Measurements from ENCODE around the gene DNAJC10. TPM values are rescaled to one million over a fixed set of nuclear protein-coding genes. Genes with fewer than 3 reads are reported as not detected.

DNAJC10 gene
- total RNA-seq, 2 experiments from 2014 or later = 117 to 227 TPM

DNA sequence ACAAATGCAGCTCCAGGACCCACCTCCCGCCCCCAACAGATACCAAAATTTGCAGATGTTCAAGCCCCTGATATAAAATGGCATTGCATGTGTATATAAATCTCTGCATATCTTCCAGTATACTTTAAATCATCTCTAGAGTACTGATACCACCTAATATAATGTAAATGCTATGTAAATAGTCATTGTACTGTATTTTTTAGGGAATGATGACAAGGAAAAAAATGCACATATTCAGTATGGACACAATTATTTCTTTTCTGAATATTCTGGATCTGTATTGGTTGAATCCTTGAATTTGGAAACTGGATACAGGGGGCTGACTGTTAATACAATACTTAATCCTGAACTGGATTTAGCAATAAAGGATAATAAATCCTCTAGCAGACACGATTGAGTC is 82.7 kb downstream of the DNAJC10 start:
- POLR2A ChIA-PET = interaction anchor here (0.5 kb wide), 1 partner anchor 8 kb away, joined by 3 read pairs; no protein-coding TSS in a partner anchor
- no peaks in the 10 kb centered on the region for H3K4me1 ChIP-seq (ENCODE audit: insufficient read depth, low read length, poor library complexity, severe bottlenecking)
- H3K79me2 ChIP-seq (ENCODE audit: insufficient read depth, low read depth, low read length) = no peaks in the 10 kb centered on the region
- no peak for DNase-seq (ENCODE audit: low spot score)
- H3K4me3 ChIP-seq (ENCODE audit: low read depth, low read length, poor library complexity, severe bottlenecking) = no peak overlapping the region
- TF ChIP-seq EZH2phosphoT487 (IDR thresholded peaks at IDR 0.05; ENCODE audit: borderline replicate concordance, low read depth, low read length) = no peak
- TF ChIP-seq, protein P1, sequence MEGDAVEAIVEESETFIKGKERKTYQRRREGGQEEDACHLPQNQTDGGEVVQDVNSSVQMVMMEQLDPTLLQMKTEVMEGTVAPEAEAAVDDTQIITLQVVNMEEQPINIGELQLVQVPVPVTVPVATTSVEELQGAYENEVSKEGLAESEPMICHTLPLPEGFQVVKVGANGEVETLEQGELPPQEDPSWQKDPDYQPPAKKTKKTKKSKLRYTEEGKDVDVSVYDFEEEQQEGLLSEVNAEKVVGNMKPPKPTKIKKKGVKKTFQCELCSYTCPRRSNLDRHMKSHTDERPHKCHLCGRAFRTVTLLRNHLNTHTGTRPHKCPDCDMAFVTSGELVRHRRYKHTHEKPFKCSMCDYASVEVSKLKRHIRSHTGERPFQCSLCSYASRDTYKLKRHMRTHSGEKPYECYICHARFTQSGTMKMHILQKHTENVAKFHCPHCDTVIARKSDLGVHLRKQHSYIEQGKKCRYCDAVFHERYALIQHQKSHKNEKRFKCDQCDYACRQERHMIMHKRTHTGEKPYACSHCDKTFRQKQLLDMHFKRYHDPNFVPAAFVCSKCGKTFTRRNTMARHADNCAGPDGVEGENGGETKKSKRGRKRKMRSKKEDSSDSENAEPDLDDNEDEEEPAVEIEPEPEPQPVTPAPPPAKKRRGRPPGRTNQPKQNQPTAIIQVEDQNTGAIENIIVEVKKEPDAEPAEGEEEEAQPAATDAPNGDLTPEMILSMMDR (conservative IDR thresholded peaks at IDR 0.05; ENCODE audit: low read length) = no peak
- BruUV-seq (replicated peaks) = no TSS peak
- H3K27ac ChIP-seq (ENCODE audit: low read depth, low read length, poor library complexity, severe bottlenecking) = no peak overlapping the region
- H3K9me3 ChIP-seq (ENCODE audit: low read length) = no peaks in the 10 kb centered on the region
- H3K36me3 ChIP-seq (ENCODE audit: insufficient read depth, low read length) = no peaks in the 10 kb centered on the region
- H3K9me2 ChIP-seq (ENCODE audit: insufficient read depth, low read length) = no peaks in the 10 kb centered on the region
- CTCF ChIA-PET (ENCODE audit: unreplicated experiment) = no interaction called here
- intact Hi-C loops (cut with micrococcal nuclease; ENCODE audit: unreplicated experiment) = no loop called here
- no peak overlapping the region for H2AFZ ChIP-seq (ENCODE audit: low read length)
- H3K4me2 ChIP-seq (ENCODE audit: low read length) = no peak overlapping the region
- no peaks in the 10 kb centered on the region for H4K20me1 ChIP-seq (ENCODE audit: insufficient read depth, low read length)

GRCh38 chr2:182804128-182804527 is 88.1 kb downstream of the DNAJC10 start:
- TF ChIP-seq EZH2phosphoT487 (IDR thresholded peaks at IDR 0.05; ENCODE audit: borderline replicate concordance, low read depth, low read length) = no peak
- TF ChIP-seq, protein P1 (conservative IDR thresholded peaks at IDR 0.05; ENCODE audit: low read length) = no peak
- no peak for DNase-seq (ENCODE audit: low spot score)
- H3K4me3 ChIP-seq (ENCODE audit: low read depth, low read length, poor library complexity, severe bottlenecking) = no peak overlapping the region
- H3K9me3 ChIP-seq (ENCODE audit: low read length) = no peaks in the 10 kb centered on the region
- H3K27ac ChIP-seq (ENCODE audit: low read depth, low read length, poor library complexity, severe bottlenecking) = no peak overlapping the region
- intact Hi-C loops (cut with micrococcal nuclease; ENCODE audit: unreplicated experiment) = no loop called here
- H3K36me3 ChIP-seq (ENCODE audit: insufficient read depth, low read length) = no peaks in the 10 kb centered on the region
- no peaks in the 10 kb centered on the region for H4K20me1 ChIP-seq (ENCODE audit: insufficient read depth, low read length)
- H3K9me2 ChIP-seq (ENCODE audit: insufficient read depth, low read length) = no peaks in the 10 kb centered on the region
- no peak overlapping the region for H3K4me2 ChIP-seq (ENCODE audit: low read length)
- H3K79me2 ChIP-seq (ENCODE audit: insufficient read depth, low read depth, low read length) = no peaks in the 10 kb centered on the region
- BruUV-seq (replicated peaks) = no TSS peak
- H2AFZ ChIP-seq (ENCODE audit: low read length) = no peak overlapping the region
- POLR2A ChIA-PET = interaction anchor here (0.6 to 1.5 kb wide), 3 partner anchors 10 to 226 kb away, joined by 3 to 8 read pairs (median 3); no protein-coding TSS in a partner anchor
- CTCF ChIA-PET (ENCODE audit: unreplicated experiment) = no interaction called here
- no peaks in the 10 kb centered on the region for H3K4me1 ChIP-seq (ENCODE audit: insufficient read depth, low read length, poor library complexity, severe bottlenecking)

DNA sequence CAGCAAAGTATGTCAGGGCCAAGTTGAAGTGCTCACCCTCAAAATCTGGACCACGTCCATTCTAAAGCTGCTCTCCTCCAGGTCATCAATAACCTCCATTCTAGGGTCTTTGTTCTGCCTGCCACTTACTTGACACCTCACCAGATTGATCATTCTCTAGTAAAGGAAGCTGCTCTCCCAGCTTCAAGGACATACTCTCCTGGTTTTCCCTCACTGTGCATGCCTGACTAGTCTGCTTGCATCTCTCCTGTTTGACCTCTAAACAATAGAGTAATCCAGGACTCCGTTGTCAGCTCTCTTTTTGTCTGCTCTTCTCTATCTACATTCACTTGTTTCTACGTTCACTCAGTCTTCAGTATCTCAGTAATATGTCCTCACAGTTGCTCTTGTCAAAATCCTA is 91.3 kb downstream of the DNAJC10 start:
- no peaks in the 10 kb centered on the region for H3K79me2 ChIP-seq (ENCODE audit: insufficient read depth, low read depth, low read length)
- no peak overlapping the region for H3K4me3 ChIP-seq (ENCODE audit: low read depth, low read length, poor library complexity, severe bottlenecking)
- H3K9me2 ChIP-seq (ENCODE audit: insufficient read depth, low read length) = no peaks in the 10 kb centered on the region
- no peak for DNase-seq (ENCODE audit: low spot score)
- H2AFZ ChIP-seq (ENCODE audit: low read length) = no peak overlapping the region; the same call in 1 of the 2 replicates
- no peaks in the 10 kb centered on the region for H3K36me3 ChIP-seq (ENCODE audit: insufficient read depth, low read length)
- ChIA-PET POLR2A (interaction anchor here (0.5 to 1.4 kb wide), 7 partner anchors 9 to 168 kb away, joined by 3 to 5 read pairs (median 3); no protein-coding TSS in a partner anchor), CTCF (ENCODE audit: unreplicated experiment) (no interaction called here)
- H4K20me1 ChIP-seq (ENCODE audit: insufficient read depth, low read length) = no peaks in the 10 kb centered on the region
- no peaks in the 10 kb centered on the region for H3K4me1 ChIP-seq (ENCODE audit: insufficient read depth, low read length, poor library complexity, severe bottlenecking)
- H3K4me2 ChIP-seq (ENCODE audit: low read length) = no peak overlapping the region
- no TSS peak for BruUV-seq (replicated peaks)
- H3K27ac ChIP-seq (ENCODE audit: low read depth, low read length, poor library complexity, severe bottlenecking) = no peak overlapping the region
- TF ChIP-seq, protein P1 (conservative IDR thresholded peaks at IDR 0.05; ENCODE audit: low read length) = no peak
- no peak for TF ChIP-seq EZH2phosphoT487 (IDR thresholded peaks at IDR 0.05; ENCODE audit: borderline replicate concordance, low read depth, low read length)
- H3K9me3 ChIP-seq (ENCODE audit: low read length) = no peaks in the 10 kb centered on the region
- intact Hi-C loops (cut with micrococcal nuclease; ENCODE audit: unreplicated experiment) = no loop called here
